OCI-LY3 (cell line): ENCODE measurements around the gene LSMEM2.

Experiments used
- H2AFZ ChIP-seq: fragments of 200-600, 300-600 bp; shearing (Covaris generic); 2 replicates; pipeline ENCODE4 v1.6.0; 2014; ENCODE audit warnings: antibody characterized with exemption, low read depth, low read length
- H3K27ac ChIP-seq: fragments of 200-600, 300-600 bp; sonication (generic); 2 replicates; pipeline ENCODE4 v1.5.1; 2014; ENCODE audit warnings: mild to moderate bottlenecking, low read length, moderate library complexity, mixed read lengths
- H3K27me3 ChIP-seq: fragments of 200-600, 300-600 bp; sonication (generic); 2 replicates; pipeline ENCODE4 v1.6.1; 2014; ENCODE audit warnings: low read depth, low read length, mixed read lengths
- H3K36me3 ChIP-seq: fragments of 200-600, 300-600 bp; sonication (generic); replicated peaks from 2 replicates; pipeline ENCODE3; 2014; ENCODE audit warnings: low read depth, low read length, mixed read lengths
- H3K4me1 ChIP-seq: fragments of 300-600, 200-600 bp; sonication (generic); 2 replicates; pipeline ENCODE4 v1.6.1; 2014; ENCODE audit warnings: low read length, mixed read lengths
- H3K4me2 ChIP-seq: fragments of 200-600, 300-600 bp; sonication (generic); 2 replicates; pipeline ENCODE4 v1.6.1; 2014; ENCODE audit warnings: low read length, mixed read lengths
- H3K4me3 ChIP-seq: fragments of 300-600, 200-600 bp; sonication (generic); 2 replicates; pipeline ENCODE4 v1.5.1; 2014; ENCODE audit warnings: antibody characterized with exemption, mild to moderate bottlenecking, low read length, moderate library complexity
- H3K79me2 ChIP-seq: fragments of 300-600, 200-600 bp; shearing (Covaris generic); 2 replicates; pipeline ENCODE4 v1.6.1; 2014; ENCODE audit warnings: mild to moderate bottlenecking, low read length, mixed read lengths
- H3K9ac ChIP-seq: fragments of 300-600, 200-600 bp; shearing (Covaris generic); 2 replicates; pipeline ENCODE4 v1.6.0; 2014; ENCODE audit warnings: mild to moderate bottlenecking, low read length, moderate library complexity
- H3K9me3 ChIP-seq: fragments of 200-600, 300-600 bp; shearing (Covaris generic); 2 replicates; pipeline ENCODE4 v1.6.1; 2014; ENCODE audit warnings: low read length, mixed read lengths; ENCODE audit not compliant: insufficient read depth
- H4K20me1 ChIP-seq: fragments of 200-600, 300-600 bp; sonication (generic); 2 replicates; pipeline ENCODE4 v1.6.1; 2016; ENCODE audit warnings: low read length, mixed read lengths; ENCODE audit not compliant: insufficient read depth
- CTCF ChIP-seq: fragments of 200-600, 300-600 bp; sonication (generic); IDR thresholded peaks from 2 replicates; pipeline ENCODE4 v1.5.1; 2014; ENCODE audit warnings: antibody characterized with exemption, low read length, low read depth
- EZH2phosphoT487 ChIP-seq: fragments of 200-600 bp; shearing (Covaris generic); IDR thresholded peaks from 2 replicates; pipeline ENCODE4 v1.6.1; 2018; ENCODE audit warnings: antibody characterized with exemption, mixed run types, low read depth

Gene LSMEM2

GRCh38 chr3:50236484-50237132, 42.3 kb upstream of the LSMEM2 start:
- H3K9me3 ChIP-seq = no peaks in the 10 kb centered on the region
- H3K27me3 ChIP-seq = no peaks in the 10 kb centered on the region
- peak overlapping the region; percentile 96 for H3K4me2 ChIP-seq
- H3K4me1 ChIP-seq = peaks cover 30% of the 10 kb centered on the region
- H3K4me3 ChIP-seq = peak overlapping the region; percentile 90
- H3K27ac ChIP-seq = peak overlapping the region; percentile 71
- peaks cover 54% of the 10 kb centered on the region for H3K79me2 ChIP-seq
- H3K36me3 ChIP-seq = peaks cover 16% of the 10 kb centered on the region
- H2AFZ ChIP-seq = no peak overlapping the region
- H3K9ac ChIP-seq = peak overlapping the region; percentile 89
- no peak for TF ChIP-seq CTCF
- no peak for TF ChIP-seq EZH2phosphoT487
- H4K20me1 ChIP-seq = peaks cover 33% of the 10 kb centered on the region

GRCh38 chr3:50237133-50237651, 41.7 kb upstream of the LSMEM2 start:
- TF ChIP-seq CTCF = no peak
- TF ChIP-seq EZH2phosphoT487 = no peak
- peak overlapping the region; percentile 71 for H3K27ac ChIP-seq

GRCh38 chr3:50237754-50238548, 40.9 kb upstream of the LSMEM2 start:
- no peaks in the 10 kb centered on the region for H3K9me3 ChIP-seq
- peaks cover 40% of the 10 kb centered on the region for H4K20me1 ChIP-seq
- H3K79me2 ChIP-seq = peaks cover 67% of the 10 kb centered on the region
- H3K36me3 ChIP-seq = peaks cover 16% of the 10 kb centered on the region
- peak overlapping the region; percentile 71 for H3K27ac ChIP-seq
- no peak overlapping the region for H2AFZ ChIP-seq
- H3K9ac ChIP-seq = peak overlapping the region; percentile 89
- peaks cover 43% of the 10 kb centered on the region for H3K4me1 ChIP-seq
- no peak for TF ChIP-seq CTCF
- TF ChIP-seq EZH2phosphoT487 = no peak
- peak overlapping the region; percentile 96 for H3K4me2 ChIP-seq
- H3K27me3 ChIP-seq = no peaks in the 10 kb centered on the region
- H3K4me3 ChIP-seq = peak overlapping the region; percentile 90

More at GRCh38 chr3:50237133-50237651, 41.7 kb upstream of the LSMEM2 start:
- peaks cover 36% of the 10 kb centered on the region for H3K4me1 ChIP-seq
- peaks cover 16% of the 10 kb centered on the region for H3K36me3 ChIP-seq
- peak overlapping the region; percentile 89 for H3K9ac ChIP-seq
- H3K4me2 ChIP-seq = peak overlapping the region; percentile 96
- H3K9me3 ChIP-seq = no peaks in the 10 kb centered on the region
- H2AFZ ChIP-seq = no peak overlapping the region
- H3K27me3 ChIP-seq = no peaks in the 10 kb centered on the region
- H4K20me1 ChIP-seq = peaks cover 39% of the 10 kb centered on the region
- peak overlapping the region; percentile 90 for H3K4me3 ChIP-seq
- peaks cover 60% of the 10 kb centered on the region for H3K79me2 ChIP-seq

GRCh38 chr3:50238549-50239026, 40.3 kb upstream of the LSMEM2 start:
- peaks cover 42% of the 10 kb centered on the region for H4K20me1 ChIP-seq
- peaks cover 19% of the 10 kb centered on the region for H3K36me3 ChIP-seq
- TF ChIP-seq EZH2phosphoT487 (no peak), CTCF (no peak)
- peak overlapping the region; percentile 90 for H3K4me3 ChIP-seq
- peaks cover 73% of the 10 kb centered on the region for H3K79me2 ChIP-seq
- H3K9me3 ChIP-seq = no peaks in the 10 kb centered on the region
- H2AFZ ChIP-seq = no peak overlapping the region
- peak overlapping the region; percentile 89 for H3K9ac ChIP-seq
- no peaks in the 10 kb centered on the region for H3K27me3 ChIP-seq
- H3K27ac ChIP-seq = peak overlapping the region; percentile 71
- peaks cover 49% of the 10 kb centered on the region for H3K4me1 ChIP-seq
- H3K4me2 ChIP-seq = peak overlapping the region; percentile 96
